GM19043 (cell line): ENCODE measurements around the gene TUBB.
"Not testable (repeated sequence)": the region's sequence is repeated elsewhere in the genome, so short reads cannot be mapped to it uniquely, and the experiment has no call there.

Source experiments
- ATAC-seq: cut with Tn5 transposase; IDR thresholded peaks from one replicate; pipeline ENCODE4 v1.9.1; 2021; ENCODE audit warnings: low read depth; ENCODE audit not compliant: unreplicated experiment

Gene TUBB

GRCh38 chr6:30717129-30717844, 2.9 kb upstream of the TUBB start, which contains the start of gene MDC1:
TSS of gene MDC1 (minus strand) at chr6:30717281. CDS start at chr6:30715175, 2,106 bp downstream.
- ATAC-seq: peak; percentile 64

GRCh38 chr6:30717845-30718720, 2.1 kb upstream of the TUBB start:
- ATAC-seq: not testable (repeated sequence)

GRCh38 chr6:30719356-30719755, 796 bp upstream of the TUBB start:
- no peak for ATAC-seq

GRCh38 chr6:30720738-30721197, 616 bp downstream of the TUBB start:
- no peak for ATAC-seq

GRCh38 chr6:30721198-30722024, 1.3 kb downstream of the TUBB start:
- no peak for ATAC-seq

GRCh38 chr6:30722025-30722279, 1.8 kb downstream of the TUBB start:
- not testable (repeated sequence) for ATAC-seq

- ATAC-seq: no peak
Measured at GRCh38 chr6:30722280-30723112, 2.3 kb downstream of the TUBB start.

- ATAC-seq: not testable (repeated sequence)
Measured at GRCh38 chr6:30723159-30723842, 3.1 kb downstream of the TUBB start.

- not testable (repeated sequence) for ATAC-seq
Measured at GRCh38 chr6:30723843-30724741, 3.9 kb downstream of the TUBB start.

- no peak for ATAC-seq
Measured at GRCh38 chr6:30724906-30725667, 4.9 kb downstream of the TUBB start.

GRCh38 chr6:30725713-30726505, 5.8 kb downstream of the TUBB start:
- ATAC-seq: no peak

GRCh38 chr6:30726506-30727413, 6.6 kb downstream of the TUBB start:
- no peak for ATAC-seq

GRCh38 chr6:30727920-30728553, 7.9 kb downstream of the TUBB start:
- no peak for ATAC-seq

GRCh38 chr6:30730601-30731435, 10.7 kb downstream of the TUBB start:
- no peak for ATAC-seq
